Measurements from ENCODE around the gene SPDYA.

SPDYA gene

GRCh38 chr2:28828382-28828781, 17.7 kb downstream of the SPDYA start:
- no peaks in the 10 kb centered on the region for H3K9me3 ChIP-seq (ENCODE audit: severe bottlenecking)
- no peak for TF ChIP-seq CTCF (IDR thresholded peaks at IDR 0.05; ENCODE audit: low read depth, low read length)
- H3K36me3 ChIP-seq, result no peaks in the 10 kb centered on the region
- no peak overlapping the region for H3K4me3 ChIP-seq (ENCODE audit: low read depth, low read length)
- no peaks in the 10 kb centered on the region for H3K27me3 ChIP-seq (ENCODE audit: insufficient read depth, low read depth, severe bottlenecking)
- H3K27ac ChIP-seq, result no peak overlapping the region
- DNase-seq, result no peak

- H3K4me3 ChIP-seq (ENCODE audit: low read depth, low read length), result no peak overlapping the region
- no peaks in the 10 kb centered on the region for H3K9me3 ChIP-seq (ENCODE audit: severe bottlenecking)
- H3K36me3 ChIP-seq, result no peaks in the 10 kb centered on the region
- no peak for DNase-seq
- H3K27ac ChIP-seq, result no peak overlapping the region
- H3K27me3 ChIP-seq (ENCODE audit: insufficient read depth, low read depth, severe bottlenecking), result no peaks in the 10 kb centered on the region
- no peak for TF ChIP-seq CTCF (IDR thresholded peaks at IDR 0.05; ENCODE audit: low read depth, low read length)
Measured at GRCh38 chr2:28833740-28834470, 23.3 kb downstream of the SPDYA start.

GRCh38 chr2:28835781-28836180, 25.1 kb downstream of the SPDYA start:
- Histone ChIP-seq H3K9me3 (ENCODE audit: severe bottlenecking) (no peaks in the 10 kb centered on the region), H3K27me3 (ENCODE audit: insufficient read depth, low read depth, severe bottlenecking) (no peaks in the 10 kb centered on the region), H3K27ac (no peak overlapping the region), H3K36me3 (no peaks in the 10 kb centered on the region), H3K4me3 (ENCODE audit: low read depth, low read length) (no peak overlapping the region)
- TF ChIP-seq CTCF (IDR thresholded peaks at IDR 0.05; ENCODE audit: low read depth, low read length), result no peak
- no peak for DNase-seq

- Histone ChIP-seq H3K4me3 (ENCODE audit: low read depth, low read length) (no peak overlapping the region), H3K27me3 (ENCODE audit: insufficient read depth, low read depth, severe bottlenecking) (no peaks in the 10 kb centered on the region), H3K9me3 (ENCODE audit: severe bottlenecking) (no peaks in the 10 kb centered on the region), H3K36me3 (no peaks in the 10 kb centered on the region; the same call in 1 of the 2 replicates), H3K27ac (no peak overlapping the region)
- TF ChIP-seq CTCF (IDR thresholded peaks at IDR 0.05; ENCODE audit: low read depth, low read length), result no peak
- DNase-seq, result no peak
Measured at GRCh38 chr2:28838971-28839370, 28.3 kb downstream of the SPDYA start.

- Histone ChIP-seq H3K36me3 (peaks cover 5% of the 10 kb centered on the region), H3K9me3 (ENCODE audit: severe bottlenecking) (no peaks in the 10 kb centered on the region), H3K27ac (no peak overlapping the region), H3K27me3 (ENCODE audit: insufficient read depth, low read depth, severe bottlenecking) (no peaks in the 10 kb centered on the region), H3K4me3 (ENCODE audit: low read depth, low read length) (no peak overlapping the region)
- no peak for DNase-seq
- TF ChIP-seq CTCF (IDR thresholded peaks at IDR 0.05; ENCODE audit: low read depth, low read length), result no peak
Measured at GRCh38 chr2:28842042-28842441, 31.4 kb downstream of the SPDYA start.

- H3K9me3 ChIP-seq (ENCODE audit: severe bottlenecking), result no peaks in the 10 kb centered on the region
- H3K4me3 ChIP-seq (ENCODE audit: low read depth, low read length), result no peak overlapping the region
- H3K27ac ChIP-seq, result no peak overlapping the region
- no peak for TF ChIP-seq CTCF (IDR thresholded peaks at IDR 0.05; ENCODE audit: low read depth, low read length)
- peaks cover 27% of the 10 kb centered on the region for H3K36me3 ChIP-seq
- no peak for DNase-seq
- no peaks in the 10 kb centered on the region for H3K27me3 ChIP-seq (ENCODE audit: insufficient read depth, low read depth, severe bottlenecking)
Measured at GRCh38 chr2:28855193-28855592, 44.6 kb downstream of the SPDYA start.

Data from WERI-Rb-1 (cell line).